ENCODE data around the gene CAMK1D.

CAMK1D gene

GRCh38 chr10:12873172-12873571, 523.8 kb downstream of the CAMK1D start:
- no peak for DNase-seq

DNA sequence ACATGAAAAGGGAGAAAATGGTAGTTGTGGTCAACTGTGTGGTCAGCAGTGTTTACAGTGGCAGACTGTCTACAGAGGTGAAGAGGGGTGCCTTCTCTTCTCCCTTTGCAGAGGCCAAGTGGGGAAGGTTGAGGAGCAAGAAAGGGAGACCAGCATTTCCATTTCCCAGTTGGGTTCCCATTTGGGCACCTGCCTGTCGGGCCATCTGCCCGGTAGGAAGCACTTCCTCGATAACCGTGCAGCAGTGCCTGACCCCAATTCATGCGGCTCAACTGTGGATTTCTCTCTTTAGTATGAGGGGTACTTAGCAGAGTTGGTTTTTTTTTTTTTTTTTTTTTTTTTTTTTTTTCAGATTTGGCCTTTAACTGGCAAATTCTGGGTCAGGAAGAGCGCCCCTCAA, 525.2 kb downstream of the CAMK1D start:
- no peak for DNase-seq

- DNase-seq: no peak
These were observed 525.8 kb downstream of the CAMK1D start for GRCh38 chr10:12875100-12875499.

GRCh38 chr10:12876266-12876665, 526.9 kb downstream of the CAMK1D start:
- DNase-seq: no peak

GRCh38 chr10:12877150-12877549, 527.8 kb downstream of the CAMK1D start:
- DNase-seq: no peak

GRCh38 chr10:12880423-12880822, 531.1 kb downstream of the CAMK1D start:
- DNase-seq: no peak

DNA sequence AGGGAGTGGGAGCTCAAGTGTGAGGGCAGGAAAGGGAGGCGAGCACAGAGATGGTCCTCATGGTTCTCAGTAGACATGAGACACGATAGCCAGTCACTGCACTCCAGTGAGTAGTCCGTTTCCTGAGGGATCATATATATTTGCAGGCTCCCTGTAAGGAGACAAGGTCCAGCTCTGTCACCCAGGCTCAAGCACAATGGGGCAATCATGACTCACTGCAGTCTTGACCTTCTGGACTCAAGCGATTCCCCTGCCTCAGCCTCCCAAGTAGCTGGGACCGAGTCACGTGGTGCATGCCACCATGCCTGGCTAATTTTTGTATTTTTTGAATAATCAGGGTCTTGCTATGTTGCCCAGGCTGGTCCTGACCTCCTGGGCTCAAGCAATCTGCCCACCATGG, 535.5 kb downstream of the CAMK1D start:
- no peak for DNase-seq
